Small intestine (tissue), 7 donors: ENCODE results near the gene VPS45. TPM values are rescaled to one million over a fixed set of nuclear protein-coding genes. Genes with fewer than 3 reads are reported as not detected.
"Not testable (repeated sequence)": the region's sequence is repeated elsewhere in the genome, so short reads cannot be mapped to it uniquely, and the experiment has no call there.

Source experiments
- DNase-seq, 2 donors: peaks; one replicate each; pipeline versions ENCODE4 v3.0.0 to v3.0.0-alpha.2; 2013
- FAIRE-seq: peaks from 2 replicates; lab custom pipeline; 2012; peaks lifted over from hg19 to GRCh38; lab: Jason Lieb, UNC
- H3K27ac ChIP-seq, 3 donors: one replicate each; pipeline ENCODE4 v1.5.1; 2013; ENCODE audit warnings: low read length in 2 of 3, mild to moderate bottlenecking in 2 of 3, control low read depth in 1 of 3, inconsistent platforms in 1 of 3, low read depth in 1 of 3, moderate library complexity in 1 of 3
- H3K27me3 ChIP-seq, 3 donors: one replicate each; pipeline ENCODE4 v1.6.1; 2013; ENCODE audit warnings: low read length in 3 of 3, inconsistent platforms in 1 of 3; ENCODE audit not compliant: control insufficient read depth in 3 of 3, insufficient read depth in 3 of 3
- H3K36me3 ChIP-seq, 3 donors: one replicate each; pipeline ENCODE4 v1.6.1; 2013; ENCODE audit warnings: low read length in 3 of 3, inconsistent platforms in 1 of 3, low read depth in 1 of 3, mild to moderate bottlenecking in 1 of 3, moderate library complexity in 1 of 3; ENCODE audit not compliant: control insufficient read depth in 3 of 3, insufficient read depth in 2 of 3
- H3K4me1 ChIP-seq, 3 donors: one replicate each; pipeline ENCODE4 v1.6.1; 2013; ENCODE audit warnings: low read length in 2 of 3, inconsistent platforms in 1 of 3, low read depth in 1 of 3, mild to moderate bottlenecking in 1 of 3, moderate library complexity in 1 of 3; ENCODE audit not compliant: control insufficient read depth in 3 of 3, insufficient read depth in 2 of 3
- H3K4me3 ChIP-seq, 3 donors: one replicate each; pipeline ENCODE4 v1.5.1; 2013; ENCODE audit warnings: low read length in 3 of 3, control low read depth in 1 of 3, inconsistent platforms in 1 of 3, low read depth in 1 of 3, mild to moderate bottlenecking in 1 of 3, moderate library complexity in 1 of 3
- H3K9me3 ChIP-seq, 2 donors: one replicate each; pipeline ENCODE4 v1.6.1; 2013; ENCODE audit warnings: low read depth in 1 of 2, low read length in 1 of 2; ENCODE audit not compliant: control insufficient read depth in 2 of 2, insufficient read depth in 1 of 2
- WGBS, 3 donors: extraction: QIAGEN DNeasy Blood & Tissue Kit; methylation state at CpG; one replicate each; pipeline ENCODE4 v1.1.7; 2013; 5-methylcytosine and 5-hydroxymethylcytosine counted together
- polyA plus RNA-seq, 4 donors: library from polyadenylated mRNA; stranded (reverse) in 3 of 4; unstranded in 1 of 4; fragments of 200-250 nt in 3 of 4; fragments of 120-200 nt in 1 of 4; gene quantifications; one replicate each; pipeline versions ENCODE4 v1.2.1 to v1.2.3, GENCODE V29; 2013
- donor health status: healthy with polysubstance abuse.
- donor health status: control.
- donor health status: control.
- donor health status: Bipolar disorder and iron deficiency.
- donor health status: healthy.

VPS45 gene
- polyA plus RNA-seq, 4 donors, result 19.2 to 32.1 (median 22.7) TPM

GRCh38 chr1:150115121-150115520 lies 47.5 kb downstream of the VPS45 start:
- Histone ChIP-seq H3K9me3 (peaks cover 0 to 7% of the 10 kb centered on the region in 2 donors), H3K4me1 (peaks cover 0 to 3% (median 0%) of the 10 kb centered on the region in 3 donors), H3K27me3 (no peaks in the 10 kb centered on the region), H3K27ac (no peak overlapping the region), H3K4me3 (no peak overlapping the region), H3K36me3 (peaks cover 0 to 18% (median 0%) of the 10 kb centered on the region in 3 donors)
- 96 to 97% (median 96%) methylated on average over 1 of the region's 1 CpG for WGBS, 3 donors
- FAIRE-seq (no peak), DNase-seq (no peak)

GRCh38 chr1:150118716-150119115 lies 51.1 kb downstream of the VPS45 start:
- WGBS, 3 donors, result 60 to 83% (median 80%) methylated on average over 2 of the region's 2 CpGs
- FAIRE-seq, result no peak

GRCh38 chr1:150121236-150121862 lies 53.8 kb downstream of the VPS45 start:
- H3K27ac ChIP-seq, result no peak overlapping the region
- H3K9me3 ChIP-seq, result no peaks in the 10 kb centered on the region
- no peak for FAIRE-seq
- DNase-seq, result no peak
- peaks cover 0 to 7% (median 0%) of the 10 kb centered on the region in 3 donors for H3K36me3 ChIP-seq
- no peaks in the 10 kb centered on the region for H3K4me1 ChIP-seq
- 32 to 40% (median 33%) methylated on average over 1 of the region's 1 CpG for WGBS, 3 donors
- H3K4me3 ChIP-seq, result no peak overlapping the region
- no peaks in the 10 kb centered on the region for H3K27me3 ChIP-seq

More at GRCh38 chr1:150118716-150119115, 51.1 kb downstream of the VPS45 start:
- Histone ChIP-seq H3K9me3 (peaks cover 0 to 7% of the 10 kb centered on the region in 2 donors), H3K36me3 (peaks cover 0 to 14% (median 0%) of the 10 kb centered on the region in 3 donors), H3K4me1 (no peaks in the 10 kb centered on the region), H3K27me3 (no peaks in the 10 kb centered on the region), H3K4me3 (no peak overlapping the region), H3K27ac (peak overlapping the region in 1 of 3 donors; percentile 27)
- no peak for DNase-seq

- Histone ChIP-seq H3K4me1 (no peaks in the 10 kb centered on the region), H3K27ac (no peak overlapping the region), H3K4me3 (no peak overlapping the region), H3K36me3 (peaks cover 0 to 16% (median 0%) of the 10 kb centered on the region in 3 donors), H3K27me3 (no peaks in the 10 kb centered on the region), H3K9me3 (no peaks in the 10 kb centered on the region)
- 89 to 93% (median 91%) methylated on average over 2 of the region's 2 CpGs for WGBS, 3 donors
- FAIRE-seq, result no peak
- DNase-seq, result no peak
Observed at GRCh38 chr1:150126811-150127210, 59.2 kb downstream of the VPS45 start.

GRCh38 chr1:150127464-150127863 lies 59.9 kb downstream of the VPS45 start:
- DNase-seq (no peak), FAIRE-seq (no peak)
- Histone ChIP-seq H3K27ac (no peak overlapping the region), H3K4me1 (no peaks in the 10 kb centered on the region), H3K9me3 (no peaks in the 10 kb centered on the region), H3K27me3 (no peaks in the 10 kb centered on the region), H3K36me3 (peaks cover 0 to 12% (median 0%) of the 10 kb centered on the region in 3 donors), H3K4me3 (no peak overlapping the region)

- no peak for DNase-seq
- no peak overlapping the region for H3K4me3 ChIP-seq
- H3K36me3 ChIP-seq, result peaks cover 0 to 12% (median 0%) of the 10 kb centered on the region in 3 donors
- no peak for FAIRE-seq
- no peaks in the 10 kb centered on the region for H3K9me3 ChIP-seq
- H3K27ac ChIP-seq, result no peak overlapping the region
- H3K4me1 ChIP-seq, result no peaks in the 10 kb centered on the region
- 93 to 94% (median 93%) methylated on average over 7 of the region's 7 CpGs for WGBS, 3 donors
- no peaks in the 10 kb centered on the region for H3K27me3 ChIP-seq
Observed at GRCh38 chr1:150127868-150128267, 60.3 kb downstream of the VPS45 start.

GRCh38 chr1:150132372-150132771 lies 64.8 kb downstream of the VPS45 start:
- 90 to 93% (median 90%) methylated on average over 1 of the region's 1 CpG for WGBS, 3 donors
- FAIRE-seq (no peak), DNase-seq (no peak)
- H3K36me3 ChIP-seq, result peaks cover 0 to 15% (median 0%) of the 10 kb centered on the region in 3 donors
- H3K27me3 ChIP-seq, result no peaks in the 10 kb centered on the region
- no peaks in the 10 kb centered on the region for H3K4me1 ChIP-seq
- no peak overlapping the region for H3K27ac ChIP-seq
- H3K9me3 ChIP-seq, result no peaks in the 10 kb centered on the region
- H3K4me3 ChIP-seq, result no peak overlapping the region

GRCh38 chr1:150134537-150134936 lies 67.0 kb downstream of the VPS45 start:
- no peak overlapping the region for H3K4me3 ChIP-seq
- FAIRE-seq, result no peak

GRCh38 chr1:150135400-150135799 lies 67.8 kb downstream of the VPS45 start:
- not testable (repeated sequence) for H3K4me1 ChIP-seq, H3K27ac ChIP-seq, DNase-seq, H3K9me3 ChIP-seq, H3K27me3 ChIP-seq, H3K36me3 ChIP-seq, H3K4me3 ChIP-seq, FAIRE-seq
- WGBS, 3 donors, result 93 to 97% (median 96%) methylated on average over 6 of the region's 6 CpGs

More at GRCh38 chr1:150134537-150134936, 67.0 kb downstream of the VPS45 start:
- Histone ChIP-seq H3K27ac (no peak overlapping the region), H3K9me3 (no peaks in the 10 kb centered on the region), H3K27me3 (no peaks in the 10 kb centered on the region), H3K4me1 (no peaks in the 10 kb centered on the region), H3K36me3 (peaks cover 0 to 12% (median 0%) of the 10 kb centered on the region in 3 donors)
- WGBS, 3 donors, result 93 to 100% (median 99%) methylated on average over 1 of the region's 1 CpG
- no peak for DNase-seq
